ENCODE results near the gene PRKAB1. TPM values are rescaled to one million over a fixed set of nuclear protein-coding genes. Genes with fewer than 3 reads are reported as not detected.

Gene PRKAB1
- total and polyA plus RNA-seq, 9 of the 15 experiments (the other 6 are each of a cell fraction or from before 2014, with no cell fraction given), result 32.6 to 94.2 (median 63.8) TPM

DNA sequence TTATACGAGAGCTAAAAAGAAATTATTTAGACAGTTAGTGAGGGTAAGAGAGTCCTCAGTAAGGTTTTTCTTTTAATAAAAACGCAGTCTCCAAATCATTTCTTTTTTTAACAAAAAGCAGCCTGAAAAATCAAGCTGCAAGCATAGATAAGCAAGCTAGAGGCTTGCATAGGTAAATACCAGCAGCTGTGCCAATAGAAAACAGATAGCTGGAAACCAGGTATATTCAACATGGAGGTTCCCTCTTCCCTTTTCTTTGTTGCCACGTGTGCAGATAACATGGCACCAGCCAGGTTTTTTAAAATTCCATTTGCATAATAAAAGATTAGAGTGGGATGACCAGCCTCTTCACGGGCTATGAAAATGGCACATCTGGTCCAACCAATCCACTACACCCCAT, 6.1 kb upstream of the PRKAB1 start (continued):
- TF ChIP-seq, protein P1, sequence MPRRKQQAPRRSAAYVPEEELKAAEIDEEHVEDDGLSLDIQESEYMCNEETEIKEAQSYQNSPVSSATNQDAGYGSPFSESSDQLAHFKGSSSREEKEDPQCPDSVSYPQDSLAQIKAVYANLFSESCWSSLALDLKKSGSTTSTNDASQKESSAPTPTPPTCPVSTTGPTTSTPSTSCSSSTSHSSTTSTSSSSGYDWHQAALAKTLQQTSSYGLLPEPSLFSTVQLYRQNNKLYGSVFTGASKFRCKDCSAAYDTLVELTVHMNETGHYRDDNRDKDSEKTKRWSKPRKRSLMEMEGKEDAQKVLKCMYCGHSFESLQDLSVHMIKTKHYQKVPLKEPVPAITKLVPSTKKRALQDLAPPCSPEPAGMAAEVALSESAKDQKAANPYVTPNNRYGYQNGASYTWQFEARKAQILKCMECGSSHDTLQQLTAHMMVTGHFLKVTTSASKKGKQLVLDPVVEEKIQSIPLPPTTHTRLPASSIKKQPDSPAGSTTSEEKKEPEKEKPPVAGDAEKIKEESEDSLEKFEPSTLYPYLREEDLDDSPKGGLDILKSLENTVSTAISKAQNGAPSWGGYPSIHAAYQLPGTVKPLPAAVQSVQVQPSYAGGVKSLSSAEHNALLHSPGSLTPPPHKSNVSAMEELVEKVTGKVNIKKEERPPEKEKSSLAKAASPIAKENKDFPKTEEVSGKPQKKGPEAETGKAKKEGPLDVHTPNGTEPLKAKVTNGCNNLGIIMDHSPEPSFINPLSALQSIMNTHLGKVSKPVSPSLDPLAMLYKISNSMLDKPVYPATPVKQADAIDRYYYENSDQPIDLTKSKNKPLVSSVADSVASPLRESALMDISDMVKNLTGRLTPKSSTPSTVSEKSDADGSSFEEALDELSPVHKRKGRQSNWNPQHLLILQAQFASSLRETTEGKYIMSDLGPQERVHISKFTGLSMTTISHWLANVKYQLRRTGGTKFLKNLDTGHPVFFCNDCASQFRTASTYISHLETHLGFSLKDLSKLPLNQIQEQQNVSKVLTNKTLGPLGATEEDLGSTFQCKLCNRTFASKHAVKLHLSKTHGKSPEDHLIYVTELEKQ (CRISPR knock-in tag; IDR thresholded peaks at IDR 0.05), result no peak
- TF ChIP-seq KDM1A (IDR thresholded peaks at IDR 0.05) (no peak), ZNF75A (CRISPR knock-in tag; IDR thresholded peaks at IDR 0.05) (no peak), RCOR1 (IDR thresholded peaks at IDR 0.05; ENCODE audit: borderline replicate concordance in 1 of 2, low read depth in 2 of 2, low read length in 2 of 2) (peak in 1 of 2 experiments; percentile 32; a peak in 1 of 4 replicates), DDX20 (tag; IDR thresholded peaks at IDR 0.05; ENCODE audit: low read depth) (no peak), BRCA1 (IDR thresholded peaks at IDR 0.05) (no peak), BRCA1 (CRISPR knock-in tag; IDR thresholded peaks at IDR 0.05) (no peak), TAF15 (IDR thresholded peaks at IDR 0.05; ENCODE audit: low read depth, low read length) (no peak), FOS (IDR thresholded peaks at IDR 0.05; ENCODE audit: extremely low read depth, insufficient read length) (no peak), NFATC3 (IDR thresholded peaks at IDR 0.05) (no peak), ZNF347 (CRISPR knock-in tag; IDR thresholded peaks at IDR 0.05; ENCODE audit: low read depth) (no peak), LARP7 (IDR thresholded peaks at IDR 0.05) (no peak), TCF7L2 (IDR thresholded peaks at IDR 0.05; ENCODE audit: low read depth, low read length) (no peak), STAT5B (CRISPR knock-in tag; IDR thresholded peaks at IDR 0.05) (no peak), RUNX1 (IDR thresholded peaks at IDR 0.05; ENCODE audit: low read depth) (no peak), TRIM24 (IDR thresholded peaks at IDR 0.05) (peak; percentile 29 to 38; a peak in 2 of 4 replicates), TEAD1 (CRISPR knock-in tag; IDR thresholded peaks at IDR 0.05) (0 out of 4 replicates have a peak, but pooled peaks of 1 of the 2 experiments have one; percentile 26), PRMT5 (CRISPR knock-in tag; IDR thresholded peaks at IDR 0.05) (no peak)
- TF ChIP-seq, protein P2, sequence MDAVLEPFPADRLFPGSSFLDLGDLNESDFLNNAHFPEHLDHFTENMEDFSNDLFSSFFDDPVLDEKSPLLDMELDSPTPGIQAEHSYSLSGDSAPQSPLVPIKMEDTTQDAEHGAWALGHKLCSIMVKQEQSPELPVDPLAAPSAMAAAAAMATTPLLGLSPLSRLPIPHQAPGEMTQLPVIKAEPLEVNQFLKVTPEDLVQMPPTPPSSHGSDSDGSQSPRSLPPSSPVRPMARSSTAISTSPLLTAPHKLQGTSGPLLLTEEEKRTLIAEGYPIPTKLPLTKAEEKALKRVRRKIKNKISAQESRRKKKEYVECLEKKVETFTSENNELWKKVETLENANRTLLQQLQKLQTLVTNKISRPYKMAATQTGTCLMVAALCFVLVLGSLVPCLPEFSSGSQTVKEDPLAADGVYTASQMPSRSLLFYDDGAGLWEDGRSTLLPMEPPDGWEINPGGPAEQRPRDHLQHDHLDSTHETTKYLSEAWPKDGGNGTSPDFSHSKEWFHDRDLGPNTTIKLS (IDR thresholded peaks at IDR 0.05; ENCODE audit: borderline replicate concordance, low read depth), result peak; percentile 89
- TF ChIP-seq, protein P3, sequence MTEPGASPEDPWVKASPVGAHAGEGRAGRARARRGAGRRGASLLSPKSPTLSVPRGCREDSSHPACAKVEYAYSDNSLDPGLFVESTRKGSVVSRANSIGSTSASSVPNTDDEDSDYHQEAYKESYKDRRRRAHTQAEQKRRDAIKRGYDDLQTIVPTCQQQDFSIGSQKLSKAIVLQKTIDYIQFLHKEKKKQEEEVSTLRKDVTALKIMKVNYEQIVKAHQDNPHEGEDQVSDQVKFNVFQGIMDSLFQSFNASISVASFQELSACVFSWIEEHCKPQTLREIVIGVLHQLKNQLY (CRISPR knock-in tag; conservative IDR thresholded peaks at IDR 0.05), result no peak

Measured in K562 (cell line).